Glutamatergic neuron (in vitro differentiated cells): ENCODE data around the gene DIP2B. TPM values are rescaled to one million over a fixed set of nuclear protein-coding genes. Genes with fewer than 3 reads are reported as not detected.

Experiments used
- DNase-seq: peaks from one replicate; pipeline ENCODE4 v3.0.0; 2022
- H3K27ac Mint-ChIP-seq: one replicate; pipeline ENCODE4 v1.8.0; 2020; ENCODE audit warnings: mild to moderate bottlenecking, mixed read lengths, inconsistent platforms; ENCODE audit not compliant: unreplicated experiment
- H3K27me3 Mint-ChIP-seq: one replicate; pipeline ENCODE4 v1.8.0; 2020; ENCODE audit warnings: mild to moderate bottlenecking, moderate library complexity, mixed read lengths, inconsistent platforms; ENCODE audit not compliant: unreplicated experiment
- H3K36me3 Mint-ChIP-seq: one replicate; pipeline ENCODE4 v1.8.0; 2020; ENCODE audit warnings: mild to moderate bottlenecking, mixed read lengths, inconsistent platforms; ENCODE audit not compliant: unreplicated experiment
- H3K4me1 Mint-ChIP-seq: one replicate; pipeline ENCODE4 v1.8.0; 2020; ENCODE audit warnings: mild to moderate bottlenecking, low read depth, mixed read lengths, inconsistent platforms; ENCODE audit not compliant: unreplicated experiment
- H3K4me3 Mint-ChIP-seq: one replicate; pipeline ENCODE4 v1.8.0; 2020; ENCODE audit warnings: mild to moderate bottlenecking, mixed read lengths, inconsistent platforms; ENCODE audit not compliant: unreplicated experiment
- H3K9me3 Mint-ChIP-seq: one replicate; pipeline ENCODE4 v1.8.0; 2020; ENCODE audit warnings: mild to moderate bottlenecking, moderate library complexity, mixed read lengths, inconsistent platforms; ENCODE audit not compliant: unreplicated experiment
- CTCF ChIP-seq: fragments of 200-600 bp; sonication (generic); IDR thresholded peaks from one replicate; pipeline ENCODE4 v1.5.0; 2021; ENCODE audit not compliant: partially characterized antibody, unreplicated experiment
- total RNA-seq: library from RNA; stranded (reverse); fragmentation: NEBNext Ultra II Directional; extraction: Animal tissue kit (Norgen Biotek cat#: 25700); gene quantifications from one replicate; pipeline ENCODE4 v1.2.1, GENCODE V29; 2021; ENCODE audit not compliant: unreplicated experiment

DIP2B gene
- total RNA-seq, 1 donor from 2014 or later, result 37.3 TPM

GRCh38 chr12:50590869-50591268 lies 86.1 kb downstream of the DIP2B start:
- no peak overlapping the region for H3K27ac Mint-ChIP-seq
- TF ChIP-seq CTCF, result no peak
- peaks cover 2% of the 10 kb centered on the region for H3K9me3 Mint-ChIP-seq
- H3K4me1 Mint-ChIP-seq, result no peaks in the 10 kb centered on the region
- H3K36me3 Mint-ChIP-seq, result no peaks in the 10 kb centered on the region
- peaks cover 2% of the 10 kb centered on the region for H3K27me3 Mint-ChIP-seq
- H3K4me3 Mint-ChIP-seq, result no peak overlapping the region
- DNase-seq, result no peak

GRCh38 chr12:50595667-50596066 lies 90.9 kb downstream of the DIP2B start:
- Mint-ChIP-seq H3K36me3 (no peaks in the 10 kb centered on the region), H3K9me3 (no peaks in the 10 kb centered on the region), H3K4me3 (no peak overlapping the region), H3K4me1 (peaks cover 6% of the 10 kb centered on the region), H3K27ac (no peak overlapping the region), H3K27me3 (peaks cover 2% of the 10 kb centered on the region)
- DNase-seq, result no peak
- TF ChIP-seq CTCF, result no peak

- Mint-ChIP-seq H3K4me3 (no peak overlapping the region), H3K36me3 (no peaks in the 10 kb centered on the region), H3K27me3 (peaks cover 2% of the 10 kb centered on the region), H3K27ac (no peak overlapping the region), H3K9me3 (no peaks in the 10 kb centered on the region), H3K4me1 (peaks cover 6% of the 10 kb centered on the region)
- TF ChIP-seq CTCF, result no peak
- no peak for DNase-seq
These were observed 92.7 kb downstream of the DIP2B start for GRCh38 chr12:50597200-50598195.

GRCh38 chr12:50598321-50598862 lies 93.6 kb downstream of the DIP2B start:
- no peak for TF ChIP-seq CTCF
- Mint-ChIP-seq H3K27ac (no peak overlapping the region), H3K9me3 (no peaks in the 10 kb centered on the region), H3K27me3 (peaks cover 2% of the 10 kb centered on the region), H3K4me1 (peaks cover 6% of the 10 kb centered on the region), H3K36me3 (no peaks in the 10 kb centered on the region), H3K4me3 (no peak overlapping the region)
- no peak for DNase-seq
